Spleen (tissue), 11 donors: ENCODE measurements around the gene TMEM198. TPM values are rescaled to one million over a fixed set of nuclear protein-coding genes. Genes with fewer than 3 reads are reported as not detected.

ENCODE experiments used
- DNase-seq: peaks from one replicate; pipeline ENCODE4 v3.0.0-alpha.2; 2020
- H3K27ac ChIP-seq, 8 donors: fragments of 200-600 bp; sonication (generic) in 7 of 8; 1 replicate in 4 of 8; 2 replicates in 4 of 8; pipeline versions ENCODE4 v1.5.0 to v1.8.0; 2016 to 2021; ENCODE audit warnings: inconsistent platforms in 4 of 8, mild to moderate bottlenecking in 4 of 8, moderate library complexity in 1 of 8
- H3K27me3 ChIP-seq, 7 donors: fragments of 200-600 bp; sonication (generic) in 6 of 7; replicated peaks in 1 of 7; 1 replicate in 4 of 7; 2 replicates in 3 of 7; pipeline versions ENCODE4 v1.5.0 to v1.8.0; 2016 to 2021; ENCODE audit warnings: inconsistent platforms in 3 of 7, mild to moderate bottlenecking in 1 of 7
- H3K36me3 ChIP-seq, 6 donors: fragments of 200-600 bp; sonication (generic) in 5 of 6; 1 replicate in 4 of 6; 2 replicates in 2 of 6; pipeline versions ENCODE4 v1.5.0 to v1.8.0; 2016 to 2021; ENCODE audit warnings: inconsistent platforms in 2 of 6
- H3K4me1 ChIP-seq, 6 donors: fragments of 200-600 bp; sonication (generic) in 5 of 6; 1 replicate in 3 of 6; 2 replicates in 3 of 6; pipeline versions ENCODE4 v1.5.0 to v1.8.0; 2016 to 2021; ENCODE audit warnings: inconsistent platforms in 3 of 6
- H3K4me3 ChIP-seq, 8 donors: fragments of 200-600 bp; sonication (generic) in 7 of 8; 1 replicate in 4 of 8; 2 replicates in 4 of 8; pipeline versions ENCODE4 v1.5.0 to v1.8.0; 2016 to 2021; ENCODE audit warnings: inconsistent platforms in 4 of 8, mild to moderate bottlenecking in 4 of 8, moderate library complexity in 2 of 8
- H3K9me3 ChIP-seq, 8 donors: fragments of 200-600 bp; sonication (generic) in 7 of 8; 1 replicate in 4 of 8; 2 replicates in 4 of 8; pipeline versions ENCODE4 v1.5.0 to v1.8.0; 2016 to 2021; ENCODE audit warnings: inconsistent platforms in 4 of 8
- CTCF ChIP-seq, 11 experiments: fragments of 200-600 bp in 7 of 11; fragments of 450-650 bp in 4 of 11; sonication (generic) in 4 of 11; IDR thresholded peaks in 8 of 11; conservative IDR thresholded peaks in 3 of 11; 1 replicate in 7 of 11; 2 replicates in 4 of 11; pipeline versions ENCODE4 v1.4.0 to v1.8.0; 2016 to 2021; ENCODE audit warnings: antibody characterized with exemption in 11 of 11, inconsistent platforms in 4 of 11, mild to moderate bottlenecking in 1 of 11
- POLR2A ChIP-seq, 3 donors: fragments of 450-650 bp; IDR thresholded peaks; one replicate each; pipeline ENCODE4 v1.5.1; 2017; ENCODE audit warnings: antibody characterized with exemption in 3 of 3, mild to moderate bottlenecking in 1 of 3
- POLR2AphosphoS5 ChIP-seq, 3 donors: sonication (generic); formaldehyde crosslinking; IDR thresholded peaks; one replicate each; pipeline ENCODE4 v1.5.1; 2017; ENCODE audit warnings: antibody characterized with exemption in 3 of 3
- WGBS, 5 donors: extraction: QIAGEN DNeasy Blood & Tissue Kit in 3 of 5; methylation state at CpG; one replicate each; pipeline versions ENCODE4 v1.1.5 to v1.1.7; 2013 to 2018; 5-methylcytosine and 5-hydroxymethylcytosine counted together
- intact Hi-C: fragments of 100-400 bp; cut with DNase I; formaldehyde crosslinking; loops from one replicate; pipeline ENCODE4 v1.15.0; 2023; ENCODE audit warnings: low total_unique reads
- polyA plus RNA-seq, 3 donors: library from polyadenylated mRNA; stranded (reverse); fragments of 200-250 nt; gene quantifications; one replicate each; pipeline ENCODE4 v1.2.1, GENCODE V29; 2013
- total RNA-seq, 7 donors: library from RNA; depleted of rRNA in 3 of 7; stranded (reverse); fragments of >200 nt in 3 of 7; fragmentation: NEBNext Ultra II Directional in 4 of 7; extraction: Animal tissue kit (Norgen Biotek cat#: 25700) in 4 of 7; gene quantifications; one replicate each; pipeline versions ENCODE4 v1.1.0 to v1.2.1, GENCODE V29; 2016 to 2021
- donor health status: healthy with polysubstance abuse.
- donor health status: DM: no; HTN: no; CAD: no; lungs with moderate emphysema.
- donor health status: DM: no; HTN: no; CAD: no.
- donor health status: Bipolar disorder and iron deficiency.
- donor health status: healthy.
- donor health status: DM: no; HTN: no; CAD: no.
- donor health status: DM: yes; HTN: yes; CAD: no.

Gene TMEM198
- total and polyA plus RNA-seq, 10 donors = 0.39 to 2.8 (median 1.3) TPM

DNA sequence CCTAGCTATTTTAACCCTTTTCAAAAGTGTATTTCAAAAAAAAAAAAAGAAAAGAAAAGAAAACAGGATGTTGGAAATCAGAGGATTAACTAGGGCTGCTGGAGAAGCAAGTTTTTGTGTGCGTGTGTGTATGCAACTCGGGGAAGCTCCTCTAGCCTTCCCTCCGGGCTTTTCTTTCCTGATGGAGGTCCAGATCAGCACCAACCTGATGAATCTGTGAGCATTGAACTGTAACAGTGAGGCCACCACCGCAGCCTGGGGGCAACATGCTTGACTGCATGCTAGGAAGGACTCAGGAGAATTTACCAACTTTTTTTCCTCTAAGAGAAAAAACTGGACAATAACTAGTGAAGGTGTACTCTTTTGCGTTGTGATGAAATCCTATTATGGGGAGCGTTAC, 25.2 kb downstream of the TMEM198 start:
- peaks cover 0 to 22% (median 20%) of the 10 kb centered on the region in 6 donors for H3K4me1 ChIP-seq
- H3K36me3 ChIP-seq = peaks cover 0 to 12% (median 0%) of the 10 kb centered on the region in 6 donors
- no peak overlapping the region for H3K27ac ChIP-seq
- DNase-seq = no peak
- TF ChIP-seq POLR2AphosphoS5 (IDR thresholded peaks at IDR 0.05) (no peak), POLR2A (IDR thresholded peaks at IDR 0.05) (no peak), CTCF (IDR thresholded peaks at IDR 0.05 in 8 of 11, conservative IDR thresholded peaks at IDR 0.05 in 3 of 11) (no peak)
- intact Hi-C loops = no loop called here
- no peak overlapping the region for H3K4me3 ChIP-seq
- peaks cover 0 to 54% (median 21%) of the 10 kb centered on the region in 7 donors for H3K27me3 ChIP-seq
- H3K9me3 ChIP-seq = no peaks in the 10 kb centered on the region
- 89 to 96% (median 91%) methylated on average over 6 of the region's 6 CpGs for WGBS, 5 donors

DNA sequence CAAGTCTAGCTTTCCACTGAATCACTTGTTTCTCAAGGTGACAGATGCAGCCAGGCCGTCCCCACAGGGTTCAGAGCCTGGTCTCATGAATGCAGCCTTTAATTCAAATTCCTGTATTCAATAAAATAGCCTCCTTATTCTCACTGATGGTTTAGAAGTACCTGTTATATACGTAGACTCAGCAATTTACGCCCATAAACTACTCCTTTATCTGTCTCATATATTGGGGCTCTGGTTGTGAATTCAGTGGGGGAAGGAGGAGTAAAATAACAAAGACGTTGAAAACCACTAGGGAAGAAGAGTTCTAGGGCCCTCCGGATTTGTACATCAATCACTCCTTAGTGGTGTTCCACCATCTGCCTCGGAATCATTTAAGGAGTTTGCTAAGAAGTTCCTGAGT, 25.8 kb downstream of the TMEM198 start:
- Histone ChIP-seq H3K4me3 (peak overlapping the region in 4 of 8 donors; percentile 48 to 78 (median 64)), H3K4me1 (peaks cover 0 to 22% (median 20%) of the 10 kb centered on the region in 6 donors)

DNA sequence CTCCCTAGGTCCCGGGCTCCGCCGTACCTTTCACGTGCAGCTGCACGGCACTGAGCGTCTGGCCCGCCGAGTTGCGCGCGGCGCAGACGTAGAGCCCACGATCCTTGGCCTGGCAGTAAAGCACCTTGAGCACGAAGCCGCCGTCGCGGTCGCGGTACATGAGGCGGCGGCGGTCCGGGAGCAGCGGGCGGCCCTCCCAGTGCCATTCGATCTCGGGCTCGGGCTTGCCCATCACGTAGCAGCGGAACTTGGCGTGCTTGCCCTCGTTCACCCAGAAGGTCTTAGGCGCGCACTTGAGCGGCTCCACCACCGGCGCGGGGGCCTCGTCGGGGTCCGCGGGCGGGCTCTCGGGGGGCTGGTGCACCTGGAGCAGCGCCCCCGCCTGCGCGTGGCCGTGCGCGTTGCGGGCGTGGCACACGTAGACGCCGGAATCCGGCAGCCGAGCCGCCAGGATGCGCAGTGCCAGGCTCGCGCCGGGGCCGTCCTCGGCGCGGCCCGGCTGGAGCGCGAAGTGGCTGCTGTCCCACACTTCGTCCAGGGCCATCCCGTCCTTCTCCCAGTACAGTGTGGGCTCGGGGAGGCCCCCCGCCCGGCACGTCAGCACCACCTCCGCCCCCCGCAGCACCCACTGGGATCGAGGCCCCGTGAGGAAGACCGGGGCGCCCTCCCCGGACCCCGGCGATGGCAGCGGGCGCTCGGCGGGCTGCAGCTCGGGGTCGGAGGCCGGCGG, 26.5 kb downstream of the TMEM198 start:
- Histone ChIP-seq H3K36me3 (peaks cover 0 to 12% (median 0%) of the 10 kb centered on the region in 6 donors), H3K9me3 (no peaks in the 10 kb centered on the region), H3K27ac (peak overlapping the region in 7 of 8 donors; percentile 38 to 80 (median 75)), H3K4me3 (peak overlapping the region; percentile 46 to 78 (median 54)), H3K4me1 (peaks cover 0 to 22% (median 20%) of the 10 kb centered on the region in 6 donors), H3K27me3 (peaks cover 0 to 65% (median 21%) of the 10 kb centered on the region in 7 donors)
- 19 to 54% (median 23%) methylated on average over 41 to 95 of the region's 95 CpGs for WGBS, 5 donors
- no peak for DNase-seq
- TF ChIP-seq POLR2A (IDR thresholded peaks at IDR 0.05) = no peak
- TF ChIP-seq POLR2AphosphoS5 (IDR thresholded peaks at IDR 0.05) = peak in 2 of 3 donors; percentile 45 to 60
- intact Hi-C loops = no loop called here

More for the DNA sequence above, 25.8 kb downstream of the TMEM198 start:
- H3K27me3 ChIP-seq = peaks cover 0 to 58% (median 21%) of the 10 kb centered on the region in 7 donors
- no peaks in the 10 kb centered on the region for H3K9me3 ChIP-seq
- DNase-seq = no peak
- TF ChIP-seq CTCF (IDR thresholded peaks at IDR 0.05 in 8 of 11, conservative IDR thresholded peaks at IDR 0.05 in 3 of 11) = no peak
- TF ChIP-seq POLR2AphosphoS5 (IDR thresholded peaks at IDR 0.05) = no peak
- TF ChIP-seq POLR2A (IDR thresholded peaks at IDR 0.05) = no peak
- WGBS, 5 donors = 87 to 92% (median 90%) methylated on average over 6 of the region's 6 CpGs
- peaks cover 0 to 12% (median 0%) of the 10 kb centered on the region in 6 donors for H3K36me3 ChIP-seq
- no peak overlapping the region for H3K27ac ChIP-seq
- intact Hi-C loops = no loop called here

DNA sequence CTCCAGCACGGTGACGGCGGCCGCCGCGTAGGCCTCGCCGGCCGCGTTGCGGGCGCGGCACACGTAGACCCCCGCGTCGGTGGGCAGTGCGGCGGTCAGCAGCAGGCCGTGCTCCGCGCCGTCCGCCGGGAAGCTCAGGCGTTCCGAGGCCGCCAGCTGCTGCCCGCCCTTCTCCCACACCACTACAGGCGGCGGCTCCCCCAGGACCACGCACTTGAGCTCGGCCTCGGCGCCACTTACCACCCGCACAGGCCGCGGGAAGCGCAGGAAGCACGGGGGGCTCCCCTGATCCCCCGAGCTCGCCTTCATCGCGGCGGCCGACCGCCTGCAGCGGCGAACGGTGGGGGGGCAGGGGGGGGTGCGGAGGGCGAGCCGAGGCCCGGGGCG, 27.1 kb downstream of the TMEM198 start:
- Histone ChIP-seq H3K27me3 (peaks cover 0 to 70% (median 21%) of the 10 kb centered on the region in 7 donors), H3K36me3 (peaks cover 0 to 12% (median 0%) of the 10 kb centered on the region in 6 donors), H3K27ac (peak overlapping the region in 7 of 8 donors; percentile 38 to 80 (median 75)), H3K9me3 (no peaks in the 10 kb centered on the region), H3K4me3 (peak overlapping the region; percentile 46 to 78 (median 54)), H3K4me1 (peaks cover 0 to 22% (median 20%) of the 10 kb centered on the region in 6 donors)
- intact Hi-C loops = no loop called here
- no peak for DNase-seq
- WGBS, 5 donors = 0 to 2% (median 1%) methylated on average over 21 to 54 of the region's 55 CpGs
- TF ChIP-seq POLR2A (IDR thresholded peaks at IDR 0.05) (no peak), POLR2AphosphoS5 (IDR thresholded peaks at IDR 0.05) (no peak), CTCF (IDR thresholded peaks at IDR 0.05 in 8 of 11, conservative IDR thresholded peaks at IDR 0.05 in 3 of 11) (no peak)
